Hepatocyte (in vitro differentiated cells): ENCODE results near the gene ACTRT3. TPM values are rescaled to one million over a fixed set of nuclear protein-coding genes. Genes with fewer than 3 reads are reported as not detected.
A peak's percentile ranks its signal among the peaks of the same experiment; 100 is the strongest.

Experiments
- DNase-seq: peaks from one replicate; pipeline ENCODE4 v3.0.0-alpha.2; 2016; ENCODE audit warnings: low spot score
- H2AFZ ChIP-seq: fragments of 200-600 bp; sonication (generic); 2 replicates; pipeline ENCODE4 v1.6.0; 2016; ENCODE audit warnings: antibody characterized with exemption, mild to moderate bottlenecking
- H3K27ac ChIP-seq: fragments of 200-600 bp; sonication (generic); 2 replicates; pipeline ENCODE4 v1.5.1; 2016; ENCODE audit warnings: mild to moderate bottlenecking
- H3K27me3 ChIP-seq: fragments of 200-600 bp; sonication (generic); 2 replicates; pipeline ENCODE4 v1.6.1; 2016
- H3K36me3 ChIP-seq: fragments of 200-600 bp; sonication (generic); replicated peaks from 2 replicates; pipeline ENCODE4 v1.5.1; 2016; ENCODE audit warnings: low read depth; ENCODE audit not compliant: insufficient read depth
- H3K4me1 ChIP-seq: fragments of 200-600 bp; sonication (generic); 2 replicates; pipeline ENCODE4 v1.5.1; 2016; ENCODE audit warnings: mild to moderate bottlenecking, moderate library complexity; ENCODE audit not compliant: insufficient read depth
- H3K4me2 ChIP-seq: fragments of 200-600 bp; sonication (generic); 2 replicates; pipeline ENCODE4 v1.6.0; 2016
- H3K4me3 ChIP-seq: fragments of 200-600 bp; sonication (generic); 2 replicates; pipeline ENCODE4 v1.5.1; 2016; ENCODE audit warnings: mild to moderate bottlenecking
- H3K79me2 ChIP-seq: fragments of 200-600 bp; sonication (generic); 2 replicates; pipeline ENCODE4 v1.6.0; 2017; ENCODE audit warnings: mild to moderate bottlenecking
- H3K9me2 ChIP-seq: fragments of 200-600 bp; sonication (generic); replicated peaks from 2 replicates; pipeline ENCODE4 v1.6.0; 2017; ENCODE audit warnings: mild to moderate bottlenecking; ENCODE audit not compliant: insufficient read depth
- H3K9me3 ChIP-seq: fragments of 200-600 bp; sonication (generic); 2 replicates; pipeline ENCODE4 v1.5.1; 2016; ENCODE audit warnings: low read depth, mild to moderate bottlenecking
- H4K20me1 ChIP-seq: fragments of 200-600 bp; sonication (generic); 2 replicates; pipeline ENCODE4 v1.6.0; 2016; ENCODE audit warnings: mild to moderate bottlenecking; ENCODE audit not compliant: insufficient read depth, poor library complexity, severe bottlenecking
- EZH2 ChIP-seq: fragments of 200-600 bp; sonication (generic); IDR thresholded peaks from 2 replicates; pipeline ENCODE4 v1.6.1; 2016; ENCODE audit warnings: antibody characterized with exemption, mild to moderate bottlenecking, borderline replicate concordance
- EZH2phosphoT487 ChIP-seq: fragments of 200-600 bp; sonication (generic); IDR thresholded peaks from one replicate; pipeline ENCODE4 v1.6.1; 2018; ENCODE audit warnings: antibody characterized with exemption, mild to moderate bottlenecking, low read depth, moderate library complexity; ENCODE audit not compliant: unreplicated experiment, severe bottlenecking
- WGBS: methylation state at CpG from one replicate; pipeline ENCODE4 v1.1.6; 2016; ENCODE audit warnings: low lambda C conversion rate; ENCODE audit errors: missing lambda C conversion rate; 5-methylcytosine and 5-hydroxymethylcytosine counted together
- polyA plus RNA-seq: library from polyadenylated mRNA; unstranded; fragments of >200 nt; fragmentation: Nextera tagmentation; extraction: Ambion mirVana; gene quantifications from 2 replicates; pipeline ENCODE4 v1.2.1, GENCODE V29; 2016
- total RNA-seq: library from RNA; depleted of rRNA; stranded (reverse); fragments of >200 nt; gene quantifications from 2 replicates; pipeline ENCODE4 v1.2.3, GENCODE V29; 2014
- TF ChIP-seq, protein P1 (sequence below): fragments of 200-600 bp; sonication (generic); IDR thresholded peaks from 2 replicates; pipeline ENCODE4 v1.5.1; 2016; ENCODE audit warnings: antibody characterized with exemption, mild to moderate bottlenecking; ENCODE audit not compliant: poor library complexity

The ACTRT3 gene
- total and polyA plus RNA-seq, 2 experiments from 2014 or later, result 7.3 to 8.3 TPM

DNA sequence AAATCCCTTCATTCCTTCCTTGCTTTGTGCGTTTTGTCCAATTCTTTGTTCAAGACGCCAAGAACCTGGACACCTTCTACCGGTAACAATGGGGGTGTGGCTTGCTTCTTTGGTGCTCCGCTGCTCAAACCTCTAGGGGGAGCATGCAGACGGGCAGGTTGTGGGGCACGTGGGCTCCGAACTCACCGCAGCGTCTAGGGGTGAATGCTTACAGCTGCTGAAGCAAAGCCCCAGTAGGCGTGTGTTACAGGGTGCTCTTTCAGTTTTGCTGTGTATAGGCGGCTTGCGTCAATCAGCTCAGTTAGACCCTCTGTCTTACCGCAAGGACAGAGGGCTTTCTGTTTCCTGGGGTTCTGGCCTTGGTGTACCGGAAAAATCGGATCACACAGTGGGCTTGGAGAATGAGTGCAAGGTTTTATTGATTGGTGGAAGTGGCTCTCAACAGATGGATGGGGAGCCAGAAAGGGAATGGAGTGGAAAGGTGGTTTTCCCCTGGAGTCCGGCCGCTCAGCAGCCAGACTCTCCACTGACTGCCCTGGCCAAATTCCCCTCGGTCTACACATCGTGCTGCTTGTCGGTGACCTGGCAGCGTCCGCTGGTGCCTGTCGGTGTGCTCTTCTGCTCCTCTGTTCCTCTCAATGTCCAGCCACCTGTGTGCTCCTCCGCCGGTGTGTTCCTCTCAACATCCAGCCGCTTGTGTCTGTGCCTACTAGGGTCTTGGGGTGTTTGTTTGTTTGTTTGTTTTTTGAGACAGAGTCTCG, 44.6 kb upstream of the ACTRT3 start:
- peaks cover 10% of the 10 kb centered on the region for H3K9me3 ChIP-seq
- DNase-seq, result peak; percentile 25
- no peak overlapping the region for H3K27ac ChIP-seq
- no peaks in the 10 kb centered on the region for H3K36me3 ChIP-seq
- 78% methylated on average over 27 of the region's 27 CpGs for WGBS
- H4K20me1 ChIP-seq, result no peaks in the 10 kb centered on the region
- no peaks in the 10 kb centered on the region for H3K27me3 ChIP-seq
- no peak overlapping the region for H3K4me3 ChIP-seq
- TF ChIP-seq EZH2phosphoT487, result no peak
- TF ChIP-seq, protein P1, sequence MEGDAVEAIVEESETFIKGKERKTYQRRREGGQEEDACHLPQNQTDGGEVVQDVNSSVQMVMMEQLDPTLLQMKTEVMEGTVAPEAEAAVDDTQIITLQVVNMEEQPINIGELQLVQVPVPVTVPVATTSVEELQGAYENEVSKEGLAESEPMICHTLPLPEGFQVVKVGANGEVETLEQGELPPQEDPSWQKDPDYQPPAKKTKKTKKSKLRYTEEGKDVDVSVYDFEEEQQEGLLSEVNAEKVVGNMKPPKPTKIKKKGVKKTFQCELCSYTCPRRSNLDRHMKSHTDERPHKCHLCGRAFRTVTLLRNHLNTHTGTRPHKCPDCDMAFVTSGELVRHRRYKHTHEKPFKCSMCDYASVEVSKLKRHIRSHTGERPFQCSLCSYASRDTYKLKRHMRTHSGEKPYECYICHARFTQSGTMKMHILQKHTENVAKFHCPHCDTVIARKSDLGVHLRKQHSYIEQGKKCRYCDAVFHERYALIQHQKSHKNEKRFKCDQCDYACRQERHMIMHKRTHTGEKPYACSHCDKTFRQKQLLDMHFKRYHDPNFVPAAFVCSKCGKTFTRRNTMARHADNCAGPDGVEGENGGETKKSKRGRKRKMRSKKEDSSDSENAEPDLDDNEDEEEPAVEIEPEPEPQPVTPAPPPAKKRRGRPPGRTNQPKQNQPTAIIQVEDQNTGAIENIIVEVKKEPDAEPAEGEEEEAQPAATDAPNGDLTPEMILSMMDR, result peak; percentile 28
- no peak overlapping the region for H2AFZ ChIP-seq
- no peaks in the 10 kb centered on the region for H3K9me2 ChIP-seq
- H3K4me1 ChIP-seq, result peaks cover 7% of the 10 kb centered on the region
- H3K4me2 ChIP-seq, result peak overlapping the region; percentile 93
- no peaks in the 10 kb centered on the region for H3K79me2 ChIP-seq

DNA sequence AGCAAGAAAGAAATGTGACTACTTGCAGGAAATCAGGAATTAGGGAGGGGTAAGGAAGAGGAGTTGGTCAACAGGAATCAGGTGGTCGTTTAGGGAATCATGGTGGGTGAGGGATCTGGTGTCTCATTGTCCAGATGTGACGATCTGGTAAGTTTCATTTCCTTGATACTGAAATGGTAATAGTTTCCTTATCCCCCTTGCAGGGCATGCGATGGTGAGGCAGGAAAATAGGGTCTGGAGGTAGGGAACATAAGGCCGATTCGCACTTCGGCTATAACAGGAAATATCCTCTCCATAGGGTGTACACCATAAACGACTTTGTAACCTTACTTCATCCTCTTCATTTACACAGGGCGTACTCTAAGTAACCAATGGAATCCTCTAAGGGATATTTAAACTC, 43.9 kb upstream of the ACTRT3 start:
- DNase-seq, result no peak
- WGBS, result 78% methylated on average over 8 of the region's 8 CpGs
- Histone ChIP-seq H3K4me1 (peaks cover 7% of the 10 kb centered on the region), H4K20me1 (no peaks in the 10 kb centered on the region), H3K79me2 (no peaks in the 10 kb centered on the region), H2AFZ (peak overlapping the region; percentile 43), H3K27ac (no peak overlapping the region), H3K27me3 (no peaks in the 10 kb centered on the region), H3K9me2 (no peaks in the 10 kb centered on the region), H3K4me2 (peak overlapping the region; percentile 93), H3K36me3 (no peaks in the 10 kb centered on the region), H3K4me3 (no peak overlapping the region), H3K9me3 (peaks cover 10% of the 10 kb centered on the region)
- TF ChIP-seq EZH2 (no peak), EZH2phosphoT487 (no peak)
- TF ChIP-seq, protein P1, result no peak

DNA sequence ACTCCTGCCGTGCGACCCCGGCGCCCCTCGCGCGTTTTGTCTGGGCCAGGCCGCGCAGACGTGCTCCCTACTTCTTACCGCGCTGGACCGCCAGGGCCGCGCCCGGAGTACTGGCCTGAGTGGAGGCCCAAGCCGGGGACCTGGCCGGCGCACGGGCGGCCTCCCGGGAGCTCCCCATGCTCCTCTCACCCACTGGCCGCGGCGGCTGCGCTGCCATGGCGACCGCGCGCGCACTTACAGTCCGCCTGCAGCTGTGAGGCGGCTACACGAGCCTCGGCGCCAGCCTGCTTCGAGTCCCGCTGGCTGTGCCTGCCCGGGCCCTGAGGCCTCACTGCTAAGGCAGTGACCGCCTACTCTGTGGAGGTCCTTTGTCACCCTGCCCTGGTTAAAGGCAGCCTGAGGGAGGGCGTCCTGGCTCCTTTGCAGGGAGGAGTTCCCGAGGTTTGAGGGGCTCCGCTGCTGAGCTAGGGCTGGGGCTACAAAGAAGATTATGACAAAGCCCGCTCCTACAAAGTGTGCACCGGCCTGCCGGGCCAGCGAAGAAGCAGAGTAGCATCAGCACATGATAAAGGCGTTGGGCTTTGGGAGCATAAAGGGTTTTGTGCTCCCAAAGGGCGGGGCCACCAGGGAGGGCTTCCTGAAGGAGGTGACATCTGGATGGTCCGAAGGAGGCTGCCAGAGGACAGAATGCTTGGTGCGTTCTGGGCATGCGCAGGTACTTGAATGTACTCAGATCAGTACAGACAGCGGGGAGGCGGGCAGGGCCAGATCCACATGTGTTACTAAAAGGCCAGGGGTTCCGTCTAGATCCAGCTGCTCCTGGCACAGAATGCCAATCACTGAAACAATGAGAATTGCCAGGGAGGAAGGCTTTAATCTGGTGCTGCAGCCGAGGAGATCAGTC, 43.2 kb upstream of the ACTRT3 start, which contains the start of the genes LRRC34 and LRRIQ4:
Gene LRRC34, minus strand, starts transcription at position 573 of the 904 bp plus-strand sequence. Its CDS starts 356 bp downstream, at position 217.
Gene LRRIQ4, plus strand, starts transcription at position 539 of the 904 bp plus-strand sequence. CDS start 9,052 bp downstream, outside the sequence.
- TF ChIP-seq, protein P1, result no peak
- TF ChIP-seq EZH2, result no peak
- TF ChIP-seq EZH2phosphoT487, result no peak
- no peaks in the 10 kb centered on the region for H3K79me2 ChIP-seq
- peaks cover 7% of the 10 kb centered on the region for H3K4me1 ChIP-seq
- peaks cover 10% of the 10 kb centered on the region for H3K9me3 ChIP-seq
- 19% methylated on average over 55 of the region's 56 CpGs for WGBS
- H3K27ac ChIP-seq, result peak within 1 kb of the TSS; percentile 71
- no peaks in the 10 kb centered on the region for H3K36me3 ChIP-seq
- no peaks in the 10 kb centered on the region for H3K27me3 ChIP-seq
- peak within 1 kb of the TSS; percentile 96 for H2AFZ ChIP-seq
- H3K4me3 ChIP-seq, result peak within 1 kb of the TSS; percentile 38
- no peaks in the 10 kb centered on the region for H3K9me2 ChIP-seq
- DNase-seq, result peak; percentile 82
- peak within 1 kb of the TSS; percentile 93 for H3K4me2 ChIP-seq
- H4K20me1 ChIP-seq, result no peaks in the 10 kb centered on the region
